Activated CD4-positive, alpha-beta T cell treated with anti-CD3 and anti-CD28 coated beads for 36 hours (primary cell): ENCODE results near the gene SLC13A2. TPM values are rescaled to one million over a fixed set of nuclear protein-coding genes. Genes with fewer than 3 reads are reported as not detected.

Experiments used
- ATAC-seq: fragments of 200-7000 bp; cut with Tn5 transposase; one replicate; pipeline ENCODE4 v1.10.0; 2021; ENCODE audit warnings: mild to moderate bottlenecking, moderate library complexity
- CTCF ChIA-PET: fragments of 350-600 bp; sonication (Branson Sonifier 250); formaldehyde crosslinking; loops from one replicate; lab custom pipeline; 2021; ENCODE audit warnings: antibody characterized with exemption; lab: Charles Lee
- POLR2A ChIA-PET: fragments of 350-600 bp; sonication (Branson Sonifier 250); formaldehyde crosslinking; loops from one replicate; lab custom pipeline; 2021; ENCODE audit warnings: antibody characterized with exemption, inconsistent platforms; lab: Charles Lee
- DNase-seq: peaks from one replicate; pipeline ENCODE4 v3.0.0-alpha.2; 2020
- H3K27ac Mint-ChIP-seq: one replicate; pipeline ENCODE4 v1.8.0; 2021; ENCODE audit warnings: mixed read lengths
- H3K27me3 Mint-ChIP-seq: one replicate; pipeline ENCODE4 v1.8.0; 2021; ENCODE audit warnings: mixed read lengths
- H3K36me3 Mint-ChIP-seq: one replicate; pipeline ENCODE4 v1.8.0; 2021; ENCODE audit warnings: low read depth, mixed read lengths
- H3K4me1 Mint-ChIP-seq: one replicate; pipeline ENCODE4 v1.8.0; 2021; ENCODE audit warnings: mixed read lengths
- H3K4me3 Mint-ChIP-seq: one replicate; pipeline ENCODE4 v1.8.0; 2021; ENCODE audit warnings: mild to moderate bottlenecking, moderate library complexity, mixed read lengths
- H3K9me3 Mint-ChIP-seq: one replicate; pipeline ENCODE4 v1.8.0; 2021; ENCODE audit warnings: low read depth, mixed read lengths
- intact Hi-C, 2 experiments: fragments of 100-400 bp; cut with DNase I in 1 of 2; cut with micrococcal nuclease in 1 of 2; formaldehyde crosslinking; loops; one replicate each; pipeline versions ENCODE4 v1.14.2 to v1.15.1; 2022 to 2024; cut with DNase I, micrococcal nuclease
- total RNA-seq, 2 experiments: library from RNA; stranded (reverse); gene quantifications; one replicate each; pipeline ENCODE4 v1.2.3, GENCODE V29; 2021

SLC13A2 gene
- total RNA-seq, 2 experiments from 2014 or later: not detected

DNA sequence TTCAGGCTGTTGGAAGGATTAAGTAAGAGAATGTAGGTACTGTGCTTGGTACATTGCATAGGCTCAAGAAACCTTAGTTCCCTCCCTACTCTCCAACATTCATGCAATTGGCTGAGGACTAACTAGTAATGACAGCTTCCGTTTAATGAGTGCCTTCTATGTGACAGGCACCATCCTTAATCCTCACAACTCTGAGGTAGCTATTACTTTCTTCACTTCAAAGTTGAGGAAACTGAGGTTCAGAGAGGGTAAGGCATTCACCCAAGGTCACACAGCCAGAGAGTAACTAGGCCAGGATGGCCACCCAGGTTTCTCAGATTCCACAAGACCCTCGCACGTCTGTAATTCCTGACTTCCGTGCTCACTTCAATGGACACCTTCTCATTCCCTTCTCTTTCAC, 56.8 kb downstream of the SLC13A2 start:
- DNase-seq: no peak
- ChIA-PET CTCF (interaction anchor here (0.5 kb wide), 1 partner anchor 154 kb away, joined by 3 read pairs; no protein-coding TSS in a partner anchor), POLR2A (no interaction called here)
- H3K36me3 Mint-ChIP-seq: no peaks in the 10 kb centered on the region
- no peaks in the 10 kb centered on the region for H3K4me1 Mint-ChIP-seq
- ATAC-seq: no peak
- intact Hi-C loops: no loop called here
- no peak overlapping the region for H3K27ac Mint-ChIP-seq
- no peak overlapping the region for H3K4me3 Mint-ChIP-seq
- H3K9me3 Mint-ChIP-seq: no peaks in the 10 kb centered on the region
- H3K27me3 Mint-ChIP-seq: no peaks in the 10 kb centered on the region

DNA sequence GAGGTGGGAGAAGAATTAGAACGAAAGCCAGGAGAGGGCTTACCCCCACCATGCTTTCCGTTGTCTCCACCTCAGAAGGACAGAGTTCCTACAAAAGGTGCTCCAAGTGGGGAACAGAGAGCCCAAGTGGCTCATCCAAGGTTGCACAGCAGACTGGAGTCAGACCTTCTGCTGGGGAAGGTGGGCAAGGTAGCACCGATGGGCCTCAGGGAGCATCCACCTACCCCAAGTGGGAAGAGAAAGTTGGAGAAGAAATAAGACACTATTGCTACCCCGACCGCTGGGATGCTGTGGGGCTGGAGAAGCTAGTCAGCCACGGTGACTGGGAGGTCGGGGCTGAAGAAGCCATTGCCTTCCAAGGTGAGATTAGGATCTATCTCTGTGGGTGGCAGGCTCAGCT, 57.5 kb downstream of the SLC13A2 start:
- CTCF ChIA-PET: no interaction called here
- no peaks in the 10 kb centered on the region for H3K27me3 Mint-ChIP-seq
- POLR2A ChIA-PET: no interaction called here
- intact Hi-C loops: no loop called here
- no peak overlapping the region for H3K4me3 Mint-ChIP-seq
- no peaks in the 10 kb centered on the region for H3K9me3 Mint-ChIP-seq
- no peaks in the 10 kb centered on the region for H3K4me1 Mint-ChIP-seq
- no peak for ATAC-seq
- no peak for DNase-seq
- no peak overlapping the region for H3K27ac Mint-ChIP-seq
- H3K36me3 Mint-ChIP-seq: no peaks in the 10 kb centered on the region

DNA sequence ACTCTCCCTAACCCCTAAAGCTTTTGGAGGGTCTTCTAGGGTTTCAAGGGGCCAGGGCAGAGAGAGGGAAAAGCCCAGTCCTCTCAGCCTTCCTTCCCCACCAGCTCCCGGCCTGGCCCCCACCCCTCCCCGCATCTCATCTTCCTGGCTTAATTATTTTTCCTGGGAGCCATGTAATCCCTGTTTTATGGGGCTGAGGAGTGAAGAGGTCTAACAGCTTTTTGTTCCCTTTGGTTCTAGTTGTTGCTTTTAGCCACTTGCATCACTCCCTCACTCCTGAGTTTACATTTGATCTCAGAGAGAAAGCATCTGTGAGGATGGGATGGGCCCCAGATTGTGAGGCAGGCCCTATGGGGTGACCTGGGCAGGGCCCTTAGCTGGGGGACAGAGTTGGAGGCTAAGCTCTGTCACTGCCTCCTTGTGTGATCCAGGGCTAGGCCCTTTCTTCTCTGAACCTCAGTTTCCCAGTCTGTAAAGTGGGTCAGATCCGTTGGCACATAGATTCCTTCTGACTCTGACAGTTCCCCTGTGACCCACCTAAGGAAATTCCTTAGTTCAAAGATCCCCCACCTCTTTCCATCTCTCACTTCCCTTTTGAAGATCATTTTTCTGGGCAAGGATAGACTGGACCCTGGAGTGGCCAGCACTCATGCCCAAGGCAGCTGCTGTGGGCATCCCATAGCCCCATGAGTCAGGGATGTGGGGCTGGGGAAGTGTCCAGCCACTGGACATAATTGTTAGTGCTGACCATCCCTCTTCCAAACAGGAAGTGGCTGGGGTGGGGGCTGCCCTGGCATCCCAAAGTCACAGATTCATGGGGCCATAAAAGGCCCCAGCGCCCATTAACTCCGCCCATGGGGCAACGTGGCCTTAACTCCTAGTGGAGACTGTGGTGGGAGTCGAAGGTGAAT, 58.9 kb downstream of the SLC13A2 start:
- CTCF ChIA-PET: interaction anchor here (0.6 to 1.0 kb wide), 2 partner anchors 19 to 150 kb away, joined by 3 to 4 read pairs; no protein-coding TSS in a partner anchor

DNA sequence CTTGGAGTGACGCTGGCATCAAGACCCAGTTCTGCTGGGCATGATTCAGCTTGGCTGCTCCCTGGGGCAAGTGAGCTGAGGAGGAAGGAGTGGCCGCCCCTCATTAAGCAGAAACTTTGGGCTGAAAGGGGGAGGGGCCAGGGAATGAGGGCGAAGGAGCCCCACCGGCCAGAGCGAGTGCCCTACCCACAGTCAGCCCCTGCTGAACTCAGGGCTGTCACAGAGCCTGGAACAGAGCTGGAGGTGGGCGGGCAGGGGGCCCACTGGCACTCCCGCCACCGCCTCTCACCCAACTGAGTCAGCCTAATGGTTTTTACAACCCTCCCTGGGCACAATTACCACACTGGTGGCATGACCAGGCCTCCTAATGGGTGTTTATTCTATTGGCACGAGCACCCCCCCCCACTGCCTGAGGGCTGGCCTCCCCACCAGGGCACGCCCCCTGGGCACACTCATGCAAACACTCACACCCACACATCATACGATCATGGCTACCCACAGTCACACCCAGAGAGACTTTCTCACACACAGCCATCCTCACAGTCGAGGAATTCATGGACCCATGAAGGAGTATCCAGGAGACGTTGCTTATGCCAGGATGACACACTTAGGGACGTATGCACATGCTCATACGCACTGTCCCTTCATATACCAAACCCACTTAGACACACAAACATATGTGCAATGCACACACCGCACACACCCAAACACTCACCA, 59.8 kb downstream of the SLC13A2 start:
- Mint-ChIP-seq H3K9me3 (no peaks in the 10 kb centered on the region), H3K36me3 (no peaks in the 10 kb centered on the region), H3K4me3 (no peak overlapping the region), H3K4me1 (no peaks in the 10 kb centered on the region), H3K27me3 (no peaks in the 10 kb centered on the region), H3K27ac (no peak overlapping the region)
- no peak for DNase-seq
- intact Hi-C loops: no loop called here
- ChIA-PET CTCF (no interaction called here), POLR2A (no interaction called here)
- no peak for ATAC-seq

More for the DNA sequence above, 58.9 kb downstream of the SLC13A2 start:
- H3K36me3 Mint-ChIP-seq: no peaks in the 10 kb centered on the region
- no peaks in the 10 kb centered on the region for H3K4me1 Mint-ChIP-seq
- DNase-seq (no peak), ATAC-seq (no peak)
- no peaks in the 10 kb centered on the region for H3K9me3 Mint-ChIP-seq
- no peak overlapping the region for H3K4me3 Mint-ChIP-seq
- POLR2A ChIA-PET: no interaction called here
- H3K27me3 Mint-ChIP-seq: no peaks in the 10 kb centered on the region
- no peak overlapping the region for H3K27ac Mint-ChIP-seq
- intact Hi-C loops: no loop called here

DNA sequence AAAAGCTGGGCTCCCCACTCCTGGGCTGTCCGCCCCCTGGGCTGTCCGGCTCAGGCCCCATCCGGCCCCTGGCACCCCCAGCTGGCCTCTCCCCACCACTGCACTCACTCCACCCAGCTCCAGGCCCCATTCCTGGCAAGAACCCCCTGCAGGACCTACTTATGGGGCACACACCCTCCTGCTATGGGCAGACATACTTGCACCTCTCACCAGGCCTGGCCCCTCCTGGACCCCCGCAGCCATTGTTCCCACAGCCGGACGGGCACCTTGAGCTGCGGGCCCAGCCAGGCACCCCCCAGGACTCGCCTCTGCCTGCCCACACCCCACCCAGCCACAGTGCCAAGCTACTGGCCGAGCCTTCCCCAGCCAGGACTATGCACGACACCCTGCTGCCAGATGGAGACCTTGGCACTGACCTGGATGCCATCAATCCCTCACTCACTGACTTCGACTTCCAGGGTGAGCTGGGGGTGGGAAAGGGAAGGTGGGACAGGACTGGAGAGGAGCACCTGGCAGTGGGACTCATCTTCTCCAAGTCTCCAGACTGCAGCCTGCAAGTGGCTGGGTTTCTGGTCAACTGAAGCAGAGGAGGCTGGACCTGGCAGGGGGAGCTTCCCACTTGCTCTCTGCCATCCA, 61.4 kb downstream of the SLC13A2 start:
- Mint-ChIP-seq H3K9me3 (no peaks in the 10 kb centered on the region), H3K27me3 (no peaks in the 10 kb centered on the region), H3K27ac (no peak overlapping the region), H3K4me3 (no peak overlapping the region), H3K4me1 (no peaks in the 10 kb centered on the region), H3K36me3 (no peaks in the 10 kb centered on the region)
- ATAC-seq (no peak), DNase-seq (no peak)
- POLR2A ChIA-PET: no interaction called here
- CTCF ChIA-PET: interaction anchor here (1.0 to 1.4 kb wide), 3 partner anchors 16 to 39 kb away, joined by 3 read pairs; no protein-coding TSS in a partner anchor
- intact Hi-C loops: no loop called here

DNA sequence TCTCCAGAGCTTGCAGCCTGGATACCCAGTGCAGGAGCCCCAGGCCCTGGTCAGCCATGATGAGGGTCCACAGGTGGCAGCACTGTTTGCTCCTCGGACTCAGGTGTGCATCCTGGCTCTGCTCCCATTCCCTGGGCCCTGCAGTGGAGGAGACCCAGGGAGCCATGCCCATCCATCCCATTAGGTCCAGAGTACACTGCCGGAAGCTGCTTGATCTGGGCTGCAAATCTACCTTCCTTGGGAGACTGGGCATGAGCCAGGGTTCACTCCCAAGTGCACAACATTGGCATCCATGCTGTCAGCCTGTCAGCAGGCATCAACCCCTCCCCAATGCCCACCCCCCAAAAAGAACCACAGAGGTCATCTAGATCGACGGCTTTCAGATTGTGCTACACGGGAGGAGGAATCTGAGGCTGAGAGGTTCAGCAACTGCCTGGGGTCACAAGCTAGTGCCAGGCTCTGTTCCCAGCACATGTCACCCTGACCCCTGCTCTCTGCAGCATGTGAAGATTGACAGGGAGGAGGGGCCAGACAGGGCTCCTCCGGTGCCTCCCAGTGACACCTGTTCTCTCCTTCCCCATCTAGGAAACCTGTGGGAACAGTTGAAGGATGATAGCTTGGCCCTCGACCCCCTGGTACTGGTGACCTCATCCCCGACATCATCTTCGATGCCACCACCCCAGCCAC, 63.2 kb downstream of the SLC13A2 start:
- no peaks in the 10 kb centered on the region for H3K27me3 Mint-ChIP-seq
- H3K9me3 Mint-ChIP-seq: no peaks in the 10 kb centered on the region
- intact Hi-C loops: no loop called here
- no peak overlapping the region for H3K4me3 Mint-ChIP-seq
- no peak for DNase-seq
- no peak overlapping the region for H3K27ac Mint-ChIP-seq
- no peaks in the 10 kb centered on the region for H3K36me3 Mint-ChIP-seq
- H3K4me1 Mint-ChIP-seq: no peaks in the 10 kb centered on the region
- ChIA-PET CTCF (interaction anchor here (0.6 to 1.6 kb wide), 8 partner anchors 9 to 191 kb away, joined by 3 to 6 read pairs (median 3); no protein-coding TSS in a partner anchor), POLR2A (no interaction called here)
- ATAC-seq: no peak

DNA sequence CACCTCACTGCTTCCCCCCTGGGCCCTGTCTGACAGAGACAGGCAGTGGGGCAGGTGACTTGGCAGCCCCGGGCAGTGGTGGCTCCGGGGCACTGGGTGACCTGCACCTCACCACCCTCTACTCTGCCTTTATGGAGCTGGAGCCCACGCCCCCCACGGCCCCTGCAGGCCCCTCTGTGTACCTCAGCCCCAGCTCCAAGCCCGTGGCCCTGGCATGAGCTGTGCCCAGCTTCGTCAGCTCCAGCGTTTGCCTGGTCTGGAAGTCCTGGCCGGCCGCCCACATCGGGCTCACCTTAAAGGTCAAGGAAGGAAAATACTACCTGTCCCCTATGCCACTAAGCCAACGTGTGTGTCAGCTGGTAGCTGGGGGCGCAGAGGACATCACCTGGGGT, 63.8 kb downstream of the SLC13A2 start:
- H3K36me3 Mint-ChIP-seq: no peaks in the 10 kb centered on the region
- POLR2A ChIA-PET: no interaction called here
- no peaks in the 10 kb centered on the region for H3K27me3 Mint-ChIP-seq
- CTCF ChIA-PET: interaction anchor here (0.6 to 1.6 kb wide), 6 partner anchors 9 to 192 kb away, joined by 3 to 6 read pairs (median 4); no protein-coding TSS in a partner anchor
- no peak overlapping the region for H3K4me3 Mint-ChIP-seq
- DNase-seq (no peak), ATAC-seq (no peak)
- no peaks in the 10 kb centered on the region for H3K9me3 Mint-ChIP-seq
- intact Hi-C loops: no loop called here
- H3K4me1 Mint-ChIP-seq: no peaks in the 10 kb centered on the region
- no peak overlapping the region for H3K27ac Mint-ChIP-seq

DNA sequence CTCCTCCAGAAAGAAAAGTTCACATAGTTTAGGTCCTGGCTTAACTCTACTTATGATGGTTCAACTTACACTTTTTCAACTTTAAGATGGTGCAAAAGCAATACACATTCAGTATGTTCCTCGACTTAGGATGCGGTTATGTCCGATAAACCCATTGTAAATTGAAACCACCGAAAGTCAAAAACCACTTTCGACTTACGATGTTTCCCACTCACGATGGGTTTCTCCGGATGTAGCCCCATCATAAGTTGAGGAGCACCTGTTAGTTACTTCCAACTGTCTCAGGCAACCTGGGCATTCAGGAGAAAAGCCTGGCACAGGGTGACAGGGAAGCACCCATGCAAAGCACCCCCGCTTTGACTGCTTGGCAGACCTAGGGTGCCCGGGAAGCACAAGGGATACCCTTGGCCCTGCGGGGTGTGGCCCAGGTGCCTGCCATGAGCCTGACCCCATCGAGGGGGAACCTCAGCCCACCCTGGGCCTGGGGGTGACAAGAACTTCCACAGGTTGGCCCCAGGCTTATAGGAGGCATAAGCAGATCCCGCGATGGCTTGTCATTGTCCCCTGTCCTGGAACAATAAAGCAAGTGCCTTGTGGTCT, 65.0 kb downstream of the SLC13A2 start:
- H3K27me3 Mint-ChIP-seq: no peaks in the 10 kb centered on the region
- H3K4me3 Mint-ChIP-seq: no peak overlapping the region
- DNase-seq (no peak), ATAC-seq (no peak)
- H3K4me1 Mint-ChIP-seq: no peaks in the 10 kb centered on the region
- H3K9me3 Mint-ChIP-seq: no peaks in the 10 kb centered on the region
- H3K27ac Mint-ChIP-seq: no peak overlapping the region
- POLR2A ChIA-PET: no interaction called here
- H3K36me3 Mint-ChIP-seq: no peaks in the 10 kb centered on the region
- intact Hi-C loops: no loop called here
- CTCF ChIA-PET: interaction anchor here (1.3 kb wide), 1 partner anchor 9 kb away, joined by 3 read pairs; no protein-coding TSS in a partner anchor

DNA sequence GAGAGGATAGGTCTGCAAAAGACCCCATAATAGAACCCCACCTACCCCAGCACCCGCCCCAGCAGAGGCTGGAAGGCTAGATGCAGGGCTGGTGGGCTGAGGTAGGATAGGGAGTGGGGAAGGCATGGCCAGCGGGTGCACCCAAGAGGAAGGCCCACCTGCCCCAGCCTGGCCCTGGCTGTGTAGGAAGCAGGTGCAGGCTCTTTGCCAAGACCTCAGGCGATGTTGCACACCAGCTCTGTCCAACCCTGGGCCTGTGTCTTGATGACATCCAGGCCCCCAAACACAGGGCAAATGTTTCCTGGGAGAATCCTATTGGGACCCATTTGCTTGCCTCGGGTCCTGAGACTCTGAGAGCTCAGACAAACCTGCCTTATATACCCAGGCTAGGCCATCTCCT, 66.8 kb downstream of the SLC13A2 start:
- no peak for DNase-seq
- Mint-ChIP-seq H3K27ac (no peak overlapping the region), H3K27me3 (no peaks in the 10 kb centered on the region), H3K36me3 (no peaks in the 10 kb centered on the region), H3K9me3 (no peaks in the 10 kb centered on the region), H3K4me1 (no peaks in the 10 kb centered on the region), H3K4me3 (no peak overlapping the region)
- no peak for ATAC-seq
- CTCF ChIA-PET: interaction anchor here (0.6 to 2.0 kb wide), 7 partner anchors 8 to 288 kb away, joined by 3 to 9 read pairs (median 4); no protein-coding TSS in a partner anchor
- POLR2A ChIA-PET: no interaction called here
- intact Hi-C loops: loop anchor here (1.0 kb wide), 1 partner anchor 46 kb away; no protein-coding TSS in a partner anchor

DNA sequence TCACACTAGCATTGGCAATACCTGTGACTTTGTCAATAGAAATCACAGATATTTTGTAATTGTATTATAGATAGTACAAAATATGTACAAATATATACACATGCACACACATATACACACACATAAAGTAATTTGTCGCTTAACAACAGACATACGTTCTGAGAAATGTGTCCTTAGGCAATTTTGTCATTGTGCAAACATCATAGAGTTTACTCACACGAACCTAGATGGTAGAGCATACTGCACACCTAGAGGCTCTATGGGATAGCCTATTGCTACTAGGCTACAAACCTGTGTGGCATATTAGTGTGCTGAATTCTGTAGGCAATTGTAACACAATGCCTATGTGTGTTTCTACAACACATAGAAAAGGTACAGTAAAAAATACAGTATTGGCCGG, 68.0 kb downstream of the SLC13A2 start:
- no peak overlapping the region for H3K27ac Mint-ChIP-seq
- DNase-seq: no peak
- POLR2A ChIA-PET: no interaction called here
- CTCF ChIA-PET: interaction anchor here (0.6 to 1.7 kb wide), 7 partner anchors 9 to 142 kb away, joined by 3 to 9 read pairs (median 3); partner anchors contain the start of gene PIGS
- H3K4me1 Mint-ChIP-seq: no peaks in the 10 kb centered on the region
- H3K4me3 Mint-ChIP-seq: no peak overlapping the region
- no peaks in the 10 kb centered on the region for H3K27me3 Mint-ChIP-seq
- H3K9me3 Mint-ChIP-seq: no peaks in the 10 kb centered on the region
- intact Hi-C loops: no loop called here
- ATAC-seq: no peak
- no peaks in the 10 kb centered on the region for H3K36me3 Mint-ChIP-seq
